GM18498 (cell line): ENCODE data around the gene DACT2.
"Not testable (repeated sequence)": the region's sequence is repeated elsewhere in the genome, so short reads cannot be mapped to it uniquely, and the experiment has no call there.

Experiments
- ATAC-seq: cut with Tn5 transposase; IDR thresholded peaks from one replicate; pipeline ENCODE4 v1.9.1; 2021; ENCODE audit warnings: mild to moderate bottlenecking, moderate library complexity; ENCODE audit not compliant: unreplicated experiment

The DACT2 gene

GRCh38 chr6:168305096-168305749, 14.4 kb downstream of the DACT2 start:
- ATAC-seq = no peak

DNA sequence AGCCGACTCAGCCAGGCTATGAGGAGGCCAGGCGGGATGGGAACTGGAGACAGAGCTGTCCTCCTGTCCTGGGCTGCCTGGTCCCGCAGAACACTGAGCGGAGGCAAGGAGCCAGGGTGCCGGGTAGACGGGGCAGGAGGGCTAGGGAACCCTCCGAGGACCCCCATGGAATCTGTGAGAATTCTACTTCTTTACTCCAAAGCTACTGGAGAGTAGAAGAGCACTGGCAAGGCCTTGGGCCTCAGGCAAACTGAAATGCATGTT, 14.9 kb downstream of the DACT2 start:
- no peak for ATAC-seq

DNA sequence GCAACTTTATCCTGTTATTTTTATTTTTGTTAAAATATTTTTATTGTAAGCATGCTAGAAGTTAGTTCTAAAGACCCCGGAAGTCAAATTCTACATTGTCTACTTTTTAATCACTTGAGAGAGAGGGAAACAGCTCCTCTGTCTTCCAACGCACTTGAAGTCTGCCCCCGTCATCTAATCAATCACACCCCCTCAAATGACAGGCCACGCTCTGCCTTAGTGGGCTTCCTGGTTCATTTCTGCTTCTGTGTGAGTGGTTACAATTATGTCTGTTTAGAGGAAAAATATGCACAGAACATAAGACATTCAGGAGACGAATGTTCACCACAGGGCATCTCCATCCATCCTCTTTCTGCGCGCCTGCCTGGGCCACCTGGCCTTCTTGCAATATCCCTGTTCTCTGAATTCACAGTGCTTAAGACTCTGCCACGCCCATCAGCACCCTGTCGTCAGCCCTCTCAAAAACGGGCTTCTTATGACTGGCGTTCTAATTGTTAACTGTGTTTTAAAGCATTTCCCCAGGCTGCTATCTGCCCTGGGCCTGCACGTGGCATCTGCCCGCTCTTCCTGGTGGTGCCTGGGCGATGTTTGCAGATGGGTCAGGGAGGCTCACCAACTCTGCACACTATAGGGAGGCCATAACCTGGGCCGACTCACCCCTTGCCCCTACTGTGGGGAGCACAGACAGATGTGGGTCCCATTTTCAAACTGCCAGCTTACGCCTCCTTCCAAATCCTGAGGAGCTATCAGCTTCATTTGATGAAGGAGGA, 15.4 kb downstream of the DACT2 start:
- ATAC-seq = no peak

GRCh38 chr6:168302534-168302933, 17.0 kb downstream of the DACT2 start:
- ATAC-seq = no peak

DNA sequence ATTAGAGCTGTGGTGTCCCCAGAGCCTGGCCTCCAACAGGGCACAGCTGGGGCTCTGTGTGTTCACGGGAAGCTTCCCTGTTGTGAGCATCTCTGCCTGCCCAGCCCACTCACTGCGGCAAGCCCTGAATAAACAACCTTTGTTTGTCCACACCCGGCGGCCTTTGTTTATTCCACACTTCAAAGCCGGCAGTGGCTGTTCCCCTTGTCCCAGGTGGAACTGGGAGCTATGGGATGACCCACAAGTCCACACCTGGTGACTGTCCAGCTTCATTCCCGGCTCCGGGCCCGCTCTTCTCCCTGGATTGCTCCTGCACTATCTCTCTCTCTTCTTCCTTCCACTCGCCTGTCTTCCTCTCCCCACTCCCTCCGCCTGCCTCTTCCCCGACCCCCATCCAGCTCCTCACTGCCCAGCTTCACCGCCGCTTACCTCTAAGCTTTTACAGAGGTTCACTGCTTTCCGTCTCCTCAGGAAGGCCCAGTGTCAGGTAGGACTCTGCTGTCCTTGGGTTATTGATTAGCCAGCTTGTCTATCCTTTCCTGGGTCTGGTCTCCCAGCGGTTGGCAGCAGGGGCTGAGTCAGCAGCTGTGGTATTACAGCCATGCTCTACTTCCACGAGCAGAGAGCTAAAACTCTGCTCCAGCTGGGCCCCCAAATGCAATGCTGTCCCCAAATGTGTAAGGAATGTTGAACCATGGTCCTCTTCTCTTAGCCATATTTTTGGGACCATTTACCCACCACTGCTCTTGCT, 17.8 kb downstream of the DACT2 start:
- no peak for ATAC-seq

- no peak for ATAC-seq
Measured at GRCh38 chr6:168300975-168301647, 18.5 kb downstream of the DACT2 start.

DNA sequence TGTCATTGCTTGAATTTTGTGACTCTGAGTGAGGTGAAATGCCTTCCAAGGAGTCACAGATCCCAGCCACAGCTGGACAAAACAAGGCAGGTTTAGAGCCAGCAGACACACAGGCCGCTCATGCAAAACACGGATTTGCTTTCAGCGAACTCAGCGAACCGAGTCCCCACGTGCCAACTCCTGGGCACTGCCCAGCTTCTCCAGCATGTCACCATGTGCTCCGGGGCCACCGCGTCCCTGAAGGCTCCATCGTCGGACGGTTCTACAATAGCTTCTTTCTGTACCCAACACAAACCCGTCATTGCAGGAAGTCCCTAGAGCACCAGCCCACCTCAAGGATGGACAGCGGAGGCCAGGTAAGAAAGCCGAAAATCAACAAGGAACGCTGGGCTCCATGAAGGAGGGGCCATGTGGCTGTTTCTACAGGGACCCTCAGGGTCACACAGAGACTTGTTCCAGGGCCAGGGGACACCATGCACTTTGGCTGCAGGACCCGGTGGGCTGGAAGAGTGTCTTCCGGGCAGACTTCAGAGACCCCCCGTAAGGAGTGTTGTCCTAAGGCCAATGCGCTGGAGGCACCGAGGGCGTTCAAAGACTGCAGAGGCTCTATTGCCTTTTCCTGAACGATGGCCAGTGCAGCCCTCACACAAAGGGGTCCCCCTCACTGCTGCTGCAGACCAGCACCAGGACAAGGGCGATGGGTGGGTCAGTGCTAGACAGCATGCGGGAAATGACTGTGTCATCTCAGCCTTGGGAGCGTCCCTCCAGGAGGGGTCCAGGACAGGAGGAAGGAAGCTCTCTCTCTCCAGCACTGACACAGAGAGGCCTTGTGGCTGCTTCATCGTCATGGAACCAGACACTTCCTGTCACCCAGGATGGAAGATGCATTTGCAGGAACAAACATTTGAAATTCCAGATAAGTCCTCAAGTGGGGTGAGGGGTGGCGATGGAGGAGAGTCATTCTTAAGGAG, 19.8 kb downstream of the DACT2 start:
- no peak for ATAC-seq

- ATAC-seq = no peak
Measured at GRCh38 chr6:168297643-168298042, 21.9 kb downstream of the DACT2 start.

DNA sequence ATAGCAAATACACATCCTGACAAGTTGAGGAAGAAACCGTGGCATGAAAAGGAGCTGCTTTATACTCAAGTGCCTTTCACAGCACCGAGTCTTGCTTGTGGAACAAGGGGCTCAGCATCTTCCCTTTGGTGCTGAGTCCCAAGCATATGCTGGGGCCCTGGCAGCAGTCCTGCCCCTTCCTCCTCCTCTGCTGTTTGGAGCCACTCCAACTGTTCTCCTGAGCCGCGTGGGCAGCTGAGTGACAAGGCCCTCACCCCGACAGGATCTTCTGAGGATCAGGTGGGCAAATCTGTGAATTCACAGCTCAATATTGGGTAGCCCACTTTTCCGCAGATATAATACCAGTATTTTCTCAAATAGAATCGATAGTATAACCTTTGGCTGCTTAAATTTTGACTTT, 24.7 kb downstream of the DACT2 start:
- ATAC-seq = no peak

- ATAC-seq = no peak
Measured at GRCh38 chr6:168293636-168294530, 25.7 kb downstream of the DACT2 start.

DNA sequence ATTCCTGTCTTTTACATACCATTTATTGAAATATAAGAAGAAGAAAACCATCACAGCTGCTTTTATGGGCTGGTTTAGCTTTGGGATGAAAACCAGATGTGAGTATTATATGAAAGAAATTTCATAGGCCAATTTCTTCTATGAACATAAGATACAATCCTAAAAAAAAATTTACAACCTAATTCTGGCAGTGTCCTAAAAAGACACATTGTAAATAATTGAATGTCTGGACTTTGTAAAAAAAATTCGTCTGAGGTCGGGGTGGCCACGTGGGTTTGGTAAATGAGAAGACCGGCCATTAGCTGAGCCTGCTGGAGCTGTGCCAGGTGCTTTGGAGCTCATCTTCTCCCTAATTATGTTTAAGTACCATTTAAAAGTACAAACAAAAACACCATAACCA, 26.8 kb downstream of the DACT2 start:
- no peak for ATAC-seq

GRCh38 chr6:168291450-168291849, 28.1 kb downstream of the DACT2 start:
- no peak for ATAC-seq

GRCh38 chr6:168290095-168290494, 29.5 kb downstream of the DACT2 start:
- ATAC-seq = no peak

DNA sequence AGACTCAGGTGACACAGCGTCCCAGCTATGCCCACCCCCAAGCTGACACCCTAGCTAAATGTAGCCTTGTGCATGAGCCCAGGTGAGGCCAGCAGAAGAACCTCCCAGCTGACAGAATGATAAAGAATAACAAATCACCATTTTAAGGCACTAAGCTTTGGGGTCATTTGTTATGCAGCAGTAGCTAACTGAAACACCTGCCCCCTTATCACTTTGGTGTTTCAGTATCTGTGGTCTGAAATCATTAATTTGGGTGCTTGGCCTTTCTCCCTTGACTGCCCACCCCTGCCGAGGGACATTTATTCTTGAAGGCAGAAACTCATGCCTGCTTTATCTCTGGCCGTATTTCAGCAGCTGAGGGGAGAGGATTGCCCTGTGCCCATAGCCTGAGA, 30.0 kb downstream of the DACT2 start:
- no peak for ATAC-seq

- ATAC-seq = no peak
Measured at GRCh38 chr6:168288781-168289570, 30.6 kb downstream of the DACT2 start.

DNA sequence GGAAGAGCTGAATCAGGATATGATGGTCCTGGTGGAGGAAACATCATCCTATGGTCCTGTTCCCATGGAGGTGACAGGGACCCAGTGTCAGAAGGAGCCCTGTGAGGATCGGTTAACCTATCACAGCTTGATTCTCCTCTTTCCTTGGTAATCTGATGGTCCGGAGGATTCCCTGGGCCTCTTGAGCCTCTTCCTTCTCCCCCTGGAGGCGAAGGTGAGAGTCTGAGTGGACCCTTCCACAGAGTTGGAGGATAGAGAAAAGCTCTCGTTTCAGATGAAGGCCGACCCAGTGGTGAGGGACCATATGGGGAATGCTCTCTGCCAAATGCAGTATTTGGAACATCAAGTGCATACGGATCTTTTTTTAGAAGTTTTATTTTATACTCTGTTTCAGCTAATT, 32.1 kb downstream of the DACT2 start:
- not testable (repeated sequence) for ATAC-seq

GRCh38 chr6:168286771-168287446, 32.7 kb downstream of the DACT2 start:
- ATAC-seq = not testable (repeated sequence)

DNA sequence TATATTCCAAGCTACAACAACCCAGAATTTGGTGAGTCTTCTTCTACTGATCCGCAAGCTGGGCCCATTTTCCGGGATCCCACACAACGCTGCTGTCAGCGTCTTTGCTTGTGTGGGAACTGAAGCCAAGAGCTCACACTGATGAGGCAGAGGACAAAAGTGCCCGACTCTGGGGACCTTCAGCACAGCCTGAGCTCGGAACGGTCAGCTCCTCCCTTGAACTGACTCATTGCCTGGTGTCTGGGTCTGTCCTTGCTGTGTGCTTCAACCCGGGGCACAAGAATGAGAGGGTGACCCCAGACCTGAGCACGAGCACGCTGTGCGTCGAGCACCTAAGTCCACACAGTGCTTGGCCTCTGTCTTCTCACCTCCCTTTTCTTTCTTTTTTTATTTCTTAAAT, 33.5 kb downstream of the DACT2 start:
- ATAC-seq = no peak
